GM13976 (cell line): ENCODE measurements around the gene GANC.
"Not testable (repeated sequence)": the region's sequence is repeated elsewhere in the genome, so short reads cannot be mapped to it uniquely, and the experiment has no call there.

Experiments used
- DNase-seq: peaks from one replicate; pipeline ENCODE4 v3.0.0; 2012; ENCODE audit warnings: low spot score
- in situ Hi-C: fragments of 300-500 bp; cut with MboI; formaldehyde crosslinking; loops from one replicate; pipeline ENCODE4 v1.12.0; 2022; ENCODE audit warnings: low sequenced_read_pairs, mixed read lengths, inconsistent platforms; ENCODE audit not compliant: unreplicated experiment
- TF ChIP-seq, protein P1 (sequence below): IDR thresholded peaks from 2 replicates; pipeline ENCODE4 v1.5.1; 2012; ENCODE audit warnings: borderline replicate concordance, mild to moderate bottlenecking; ENCODE audit not compliant: insufficient read depth; ENCODE audit errors: extremely low read depth, missing control alignments, control extremely low read depth

The GANC gene, protein sequence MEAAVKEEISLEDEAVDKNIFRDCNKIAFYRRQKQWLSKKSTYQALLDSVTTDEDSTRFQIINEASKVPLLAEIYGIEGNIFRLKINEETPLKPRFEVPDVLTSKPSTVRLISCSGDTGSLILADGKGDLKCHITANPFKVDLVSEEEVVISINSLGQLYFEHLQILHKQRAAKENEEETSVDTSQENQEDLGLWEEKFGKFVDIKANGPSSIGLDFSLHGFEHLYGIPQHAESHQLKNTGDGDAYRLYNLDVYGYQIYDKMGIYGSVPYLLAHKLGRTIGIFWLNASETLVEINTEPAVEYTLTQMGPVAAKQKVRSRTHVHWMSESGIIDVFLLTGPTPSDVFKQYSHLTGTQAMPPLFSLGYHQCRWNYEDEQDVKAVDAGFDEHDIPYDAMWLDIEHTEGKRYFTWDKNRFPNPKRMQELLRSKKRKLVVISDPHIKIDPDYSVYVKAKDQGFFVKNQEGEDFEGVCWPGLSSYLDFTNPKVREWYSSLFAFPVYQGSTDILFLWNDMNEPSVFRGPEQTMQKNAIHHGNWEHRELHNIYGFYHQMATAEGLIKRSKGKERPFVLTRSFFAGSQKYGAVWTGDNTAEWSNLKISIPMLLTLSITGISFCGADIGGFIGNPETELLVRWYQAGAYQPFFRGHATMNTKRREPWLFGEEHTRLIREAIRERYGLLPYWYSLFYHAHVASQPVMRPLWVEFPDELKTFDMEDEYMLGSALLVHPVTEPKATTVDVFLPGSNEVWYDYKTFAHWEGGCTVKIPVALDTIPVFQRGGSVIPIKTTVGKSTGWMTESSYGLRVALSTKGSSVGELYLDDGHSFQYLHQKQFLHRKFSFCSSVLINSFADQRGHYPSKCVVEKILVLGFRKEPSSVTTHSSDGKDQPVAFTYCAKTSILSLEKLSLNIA (N-terminal part only)

DNA sequence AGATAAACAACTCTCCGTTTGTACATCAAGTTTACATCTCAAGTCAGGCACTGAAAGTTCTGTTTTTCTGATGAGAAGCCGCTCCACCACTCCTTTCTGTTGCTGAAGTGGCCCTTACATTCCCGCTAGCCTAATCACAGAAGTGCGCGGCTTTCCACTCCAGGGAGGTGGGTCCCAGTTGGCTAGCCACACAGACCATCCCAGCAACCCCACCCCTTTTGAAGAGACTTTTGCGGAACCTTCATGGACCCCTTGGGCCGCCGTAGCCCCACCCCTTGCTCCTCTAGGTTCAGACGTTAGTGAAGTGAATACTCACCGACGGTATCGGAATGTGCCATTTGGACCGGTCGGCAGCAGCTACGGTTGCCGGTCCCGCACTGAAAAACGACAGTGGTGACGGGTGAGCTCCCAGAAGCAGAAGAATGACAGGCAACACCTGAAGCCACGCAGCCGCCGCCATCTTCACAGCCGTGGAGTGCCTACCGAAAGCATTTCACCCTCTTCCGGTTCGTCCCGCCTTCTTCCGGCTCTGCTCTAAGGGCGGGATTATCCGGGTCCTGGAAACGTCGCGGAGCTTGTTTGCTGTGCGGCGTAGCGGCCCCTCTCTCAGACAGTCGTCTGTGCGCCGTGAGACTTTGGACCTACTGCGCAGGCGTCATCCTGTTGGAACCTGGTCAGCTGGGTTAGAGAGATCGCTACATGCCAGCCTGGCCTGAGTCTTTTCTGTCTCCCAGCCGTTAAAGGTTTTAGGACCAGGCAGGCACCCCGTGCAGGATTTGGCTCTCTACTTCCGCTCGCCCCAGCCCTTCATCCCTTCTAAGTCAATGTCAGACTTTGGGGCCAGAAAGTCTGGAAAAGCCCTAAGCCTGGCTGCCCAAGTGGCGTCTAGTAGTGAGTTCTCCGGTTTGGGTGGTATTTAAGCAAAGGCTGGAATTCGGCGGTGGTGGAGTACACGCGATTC lies at the start of gene GANC, which contains the start of gene TMEM87A:
GANC (plus strand) TSS at position 263 of the 961 bp plus-strand sequence. CDS start 1,281 bp downstream, outside the sequence.
TMEM87A (minus strand) TSS at position 495 of the 961 bp plus-strand sequence; CDS start at position 460, 35 bp downstream.
- in situ Hi-C loops = no loop called here

DNA sequence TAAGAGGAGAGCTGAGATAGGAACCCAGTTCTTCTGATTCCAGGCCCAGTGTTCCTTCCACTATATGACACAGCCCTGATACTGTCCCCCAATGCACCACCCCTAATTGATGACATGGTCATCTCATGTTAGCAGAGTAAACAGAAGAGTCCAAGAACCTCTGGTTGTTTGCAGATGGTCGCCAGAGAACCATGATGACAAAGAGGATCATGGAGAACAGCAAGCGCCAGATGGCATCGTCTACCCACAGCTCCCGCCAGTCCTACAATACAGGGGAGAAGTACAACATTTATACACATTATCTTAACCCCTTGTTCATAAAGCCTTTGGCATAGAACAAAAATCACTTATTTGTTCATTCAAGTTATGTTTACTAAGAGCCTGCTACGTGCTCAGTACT lies 46.4 kb upstream of the GANC start:
- in situ Hi-C loops = no loop called here
- DNase-seq = no peak
- TF ChIP-seq, protein P1, sequence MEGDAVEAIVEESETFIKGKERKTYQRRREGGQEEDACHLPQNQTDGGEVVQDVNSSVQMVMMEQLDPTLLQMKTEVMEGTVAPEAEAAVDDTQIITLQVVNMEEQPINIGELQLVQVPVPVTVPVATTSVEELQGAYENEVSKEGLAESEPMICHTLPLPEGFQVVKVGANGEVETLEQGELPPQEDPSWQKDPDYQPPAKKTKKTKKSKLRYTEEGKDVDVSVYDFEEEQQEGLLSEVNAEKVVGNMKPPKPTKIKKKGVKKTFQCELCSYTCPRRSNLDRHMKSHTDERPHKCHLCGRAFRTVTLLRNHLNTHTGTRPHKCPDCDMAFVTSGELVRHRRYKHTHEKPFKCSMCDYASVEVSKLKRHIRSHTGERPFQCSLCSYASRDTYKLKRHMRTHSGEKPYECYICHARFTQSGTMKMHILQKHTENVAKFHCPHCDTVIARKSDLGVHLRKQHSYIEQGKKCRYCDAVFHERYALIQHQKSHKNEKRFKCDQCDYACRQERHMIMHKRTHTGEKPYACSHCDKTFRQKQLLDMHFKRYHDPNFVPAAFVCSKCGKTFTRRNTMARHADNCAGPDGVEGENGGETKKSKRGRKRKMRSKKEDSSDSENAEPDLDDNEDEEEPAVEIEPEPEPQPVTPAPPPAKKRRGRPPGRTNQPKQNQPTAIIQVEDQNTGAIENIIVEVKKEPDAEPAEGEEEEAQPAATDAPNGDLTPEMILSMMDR = no peak

More for the DNA sequence above, at the start of gene GANC, which contains the start of gene TMEM87A:
- DNase-seq = peak; percentile 92
- TF ChIP-seq, protein P1 = no peak

DNA sequence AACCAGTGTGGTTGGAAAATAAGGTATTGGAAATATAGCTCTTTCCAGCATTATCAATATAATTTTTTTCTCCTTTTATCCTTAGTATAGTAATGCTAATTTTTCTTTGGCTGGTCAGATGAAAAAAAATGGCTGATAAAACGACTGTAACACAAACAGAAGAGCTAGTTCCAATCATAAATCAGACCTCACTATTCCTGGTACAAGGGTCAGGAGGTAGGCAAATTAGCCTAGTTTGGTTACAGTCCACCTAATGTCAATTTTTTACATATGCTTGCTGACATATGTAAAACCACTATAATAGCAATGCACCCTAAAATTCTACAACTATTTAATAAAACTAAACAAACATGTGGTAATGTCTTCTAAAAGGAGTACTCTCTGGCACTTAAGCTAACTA lies 45.0 kb upstream of the GANC start:
- DNase-seq = no peak
- TF ChIP-seq, protein P1 = no peak
- in situ Hi-C loops = no loop called here

DNA sequence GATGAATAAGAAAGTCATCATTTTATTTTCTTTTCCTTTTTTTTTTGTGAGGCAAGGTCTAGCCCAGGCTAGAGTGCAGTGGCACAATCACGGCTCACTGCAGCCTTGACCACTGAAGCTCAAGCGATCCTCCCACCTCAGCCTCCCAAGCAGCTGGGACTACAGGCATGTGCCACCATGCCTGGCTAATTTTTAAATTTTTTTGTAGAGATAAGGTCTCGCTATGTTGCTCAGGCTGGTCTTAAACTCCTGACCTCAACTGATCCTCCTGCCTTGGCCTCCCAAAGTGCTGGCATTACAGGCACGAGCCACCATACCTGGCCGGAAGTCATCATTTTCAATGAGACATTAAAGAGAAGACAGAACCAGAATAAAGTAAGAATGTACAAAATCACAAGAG lies 44.0 kb upstream of the GANC start:
- in situ Hi-C loops, DNase-seq: not testable (repeated sequence)

DNA sequence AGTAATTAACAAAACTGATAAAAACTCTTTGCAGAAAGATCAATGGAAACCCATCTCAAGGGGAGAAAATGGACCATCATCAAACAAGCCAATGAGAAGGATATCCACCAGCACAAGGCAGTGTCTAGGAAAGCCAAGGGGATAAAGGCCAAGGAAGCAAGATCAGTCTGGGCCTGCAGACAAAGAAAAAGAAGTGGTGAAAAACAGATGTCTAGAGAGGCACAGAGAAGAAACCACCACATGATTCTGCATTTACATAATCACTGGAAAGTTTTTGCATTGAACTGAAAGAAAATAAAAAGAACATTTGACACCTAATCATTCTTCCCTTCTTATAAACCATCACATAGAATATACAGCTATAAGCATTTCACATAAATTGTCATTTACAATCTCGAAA lies 41.9 kb upstream of the GANC start:
- TF ChIP-seq, protein P1 = no peak
- DNase-seq = no peak
- in situ Hi-C loops = no loop called here

DNA sequence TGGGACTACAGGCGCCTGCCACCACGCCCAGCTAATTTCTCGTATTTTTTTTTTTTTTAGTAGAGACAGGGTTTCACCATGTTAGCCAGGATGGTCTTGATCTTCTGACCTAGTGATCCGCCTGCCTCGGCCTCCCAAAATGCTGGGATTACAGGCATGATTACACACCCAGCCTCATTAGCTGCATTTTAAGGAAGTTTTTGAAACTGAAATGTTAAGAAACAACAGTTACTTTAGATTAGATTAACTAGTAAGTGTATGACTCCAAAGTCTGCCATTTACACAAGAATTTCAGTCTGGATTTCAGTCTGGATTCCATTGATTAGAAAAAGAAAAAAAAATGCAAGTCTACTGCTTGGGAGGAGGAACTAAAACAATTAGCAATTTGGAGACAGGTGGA lies 40.4 kb upstream of the GANC start:
- no peak for DNase-seq
- TF ChIP-seq, protein P1 = no peak
- in situ Hi-C loops = no loop called here
